WTC11 (cell line): ENCODE results near the gene TRIM47.

Experiments
- ATF1 ChIP-seq: sonication (generic); formaldehyde crosslinking; IDR thresholded peaks from 2 replicates; pipeline ENCODE4 v1.8.1; 2023; ENCODE audit warnings: mild to moderate bottlenecking, moderate library complexity, missing genetic modification reagents
- ATF3 ChIP-seq: sonication (generic); formaldehyde crosslinking; conservative IDR thresholded peaks from 2 replicates; pipeline ENCODE4 v1.8.1; 2022; ENCODE audit warnings: mild to moderate bottlenecking, missing genetic modification reagents
- CTCF ChIP-seq: fragments of 200-600 bp; IDR thresholded peaks from 2 replicates; pipeline ENCODE4 v1.8.0; 2022; ENCODE audit warnings: antibody characterized with exemption
- EMX1 ChIP-seq: fragments of 250-450 bp; sonication (Bioruptor Pico); IDR thresholded peaks from 2 replicates; pipeline ENCODE4 v1.8.0; 2021; ENCODE audit warnings: mild to moderate bottlenecking
- ERG ChIP-seq: fragments of 250-450 bp; sonication (Bioruptor Pico); IDR thresholded peaks from 2 replicates; pipeline ENCODE4 v1.8.0; 2021; ENCODE audit warnings: mild to moderate bottlenecking
- ESRRA ChIP-seq: sonication (generic); formaldehyde crosslinking; IDR thresholded peaks from 2 replicates; pipeline ENCODE4 v1.8.1; 2022; ENCODE audit warnings: mild to moderate bottlenecking, missing genetic modification reagents, borderline replicate concordance
- FOXP1 ChIP-seq: sonication (generic); formaldehyde crosslinking; IDR thresholded peaks from 2 replicates; pipeline ENCODE4 v1.8.0; 2022; ENCODE audit warnings: missing genetic modification reagents, mild to moderate bottlenecking, moderate library complexity, borderline replicate concordance
- JUN ChIP-seq: sonication (generic); formaldehyde crosslinking; IDR thresholded peaks from 2 replicates; pipeline ENCODE4 v1.8.0; 2023; ENCODE audit warnings: mild to moderate bottlenecking, missing genetic modification reagents
- NFATC4 ChIP-seq: fragments of 250-450 bp; sonication (Bioruptor Pico); IDR thresholded peaks from 2 replicates; pipeline ENCODE4 v1.9.0; 2021; ENCODE audit warnings: mild to moderate bottlenecking
- ZBTB21 ChIP-seq: sonication (generic); formaldehyde crosslinking; IDR thresholded peaks from 2 replicates; pipeline ENCODE4 v1.8.1; 2023; ENCODE audit warnings: mild to moderate bottlenecking, missing genetic modification reagents, borderline replicate concordance
- ZNF232 ChIP-seq: sonication (generic); formaldehyde crosslinking; IDR thresholded peaks from 2 replicates; pipeline ENCODE4 v1.8.0; 2022; ENCODE audit warnings: mild to moderate bottlenecking, missing genetic modification reagents
- TF ChIP-seq, protein P1 (sequence below): sonication (generic); formaldehyde crosslinking; IDR thresholded peaks from 2 replicates; pipeline ENCODE4 v1.8.0; 2022; ENCODE audit warnings: mild to moderate bottlenecking, missing genetic modification reagents
- TF ChIP-seq, protein P2 (sequence below): sonication (generic); formaldehyde crosslinking; IDR thresholded peaks from 2 replicates; pipeline ENCODE4 v1.8.1; 2022; ENCODE audit warnings: low read depth, missing genetic modification reagents, borderline replicate concordance

DNA sequence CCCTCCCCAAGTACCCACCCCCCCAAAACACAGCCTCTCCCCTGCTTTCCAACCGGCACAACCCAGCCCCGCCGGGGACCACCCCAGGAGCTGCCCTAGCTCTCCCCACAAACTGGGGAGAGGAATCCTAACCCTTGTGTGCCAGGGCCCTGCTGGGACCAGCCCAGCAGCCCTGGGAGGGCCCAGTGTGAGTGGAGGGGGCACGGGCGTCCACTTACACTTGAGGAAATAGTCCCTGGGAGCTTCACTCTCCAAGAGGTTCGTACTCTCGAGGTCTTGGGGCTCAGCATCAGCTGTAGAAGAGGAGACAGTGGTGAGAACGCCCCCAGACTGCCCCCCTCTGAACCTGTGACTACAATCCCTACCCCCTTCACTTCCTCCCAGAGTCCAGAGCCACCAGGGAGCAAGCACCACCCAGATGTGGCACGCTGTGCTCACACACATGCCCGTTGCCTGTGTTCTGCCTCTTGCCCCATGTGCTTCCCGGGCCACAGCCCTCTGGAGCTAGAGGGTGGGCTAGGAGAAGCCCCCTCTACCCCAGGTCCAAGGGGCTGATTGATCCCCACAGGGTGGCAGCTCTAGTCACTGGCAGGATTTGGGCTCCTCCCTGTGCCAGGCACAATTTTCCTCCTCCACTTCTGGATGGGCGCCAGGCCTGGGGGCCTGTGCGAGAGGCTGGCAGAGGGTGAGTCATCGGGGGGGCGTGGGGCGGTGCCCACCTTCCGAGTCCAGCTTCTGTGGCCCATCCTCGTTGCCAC, 3.0 kb downstream of the TRIM47 start:
- no peak for TF ChIP-seq FOXP1
- TF ChIP-seq CTCF = no peak
- TF ChIP-seq, protein P1, sequence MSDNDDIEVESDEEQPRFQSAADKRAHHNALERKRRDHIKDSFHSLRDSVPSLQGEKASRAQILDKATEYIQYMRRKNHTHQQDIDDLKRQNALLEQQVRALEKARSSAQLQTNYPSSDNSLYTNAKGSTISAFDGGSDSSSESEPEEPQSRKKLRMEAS (CRISPR knock-in tag) = no peak
- no peak for TF ChIP-seq ATF1 (CRISPR knock-in tag)
- no peak for TF ChIP-seq ATF3 (CRISPR knock-in tag)
- TF ChIP-seq ZNF232 (CRISPR knock-in tag) = no peak
- TF ChIP-seq JUN (CRISPR knock-in tag) = no peak
- no peak for TF ChIP-seq ZBTB21 (CRISPR knock-in tag)
- no peak for TF ChIP-seq NFATC4
- TF ChIP-seq, protein P2, sequence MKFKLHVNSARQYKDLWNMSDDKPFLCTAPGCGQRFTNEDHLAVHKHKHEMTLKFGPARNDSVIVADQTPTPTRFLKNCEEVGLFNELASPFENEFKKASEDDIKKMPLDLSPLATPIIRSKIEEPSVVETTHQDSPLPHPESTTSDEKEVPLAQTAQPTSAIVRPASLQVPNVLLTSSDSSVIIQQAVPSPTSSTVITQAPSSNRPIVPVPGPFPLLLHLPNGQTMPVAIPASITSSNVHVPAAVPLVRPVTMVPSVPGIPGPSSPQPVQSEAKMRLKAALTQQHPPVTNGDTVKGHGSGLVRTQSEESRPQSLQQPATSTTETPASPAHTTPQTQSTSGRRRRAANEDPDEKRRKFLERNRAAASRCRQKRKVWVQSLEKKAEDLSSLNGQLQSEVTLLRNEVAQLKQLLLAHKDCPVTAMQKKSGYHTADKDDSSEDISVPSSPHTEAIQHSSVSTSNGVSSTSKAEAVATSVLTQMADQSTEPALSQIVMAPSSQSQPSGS (CRISPR knock-in tag) = no peak
- TF ChIP-seq EMX1 (CRISPR knock-in tag) = no peak
- no peak for TF ChIP-seq ESRRA
- no peak for TF ChIP-seq ERG (CRISPR knock-in tag)
